A549 treated with CpdA at 1 μM for 4 hours (cell line): ENCODE measurements around the gene IVD. TPM values are rescaled to one million over a fixed set of nuclear protein-coding genes. Genes with fewer than 3 reads are reported as not detected.

Source experiments
- total RNA-seq: library from RNA; stranded (reverse); fragments of 200-300 nt; extraction: Qiagen RNA extraction; gene quantifications from 5 replicates; pipeline ENCODE4 v1.2.3, GENCODE V29; 2022; ENCODE audit warnings: low read depth

IVD gene
- 12.6 to 14.4 TPM (median 13.2 TPM) in 5 replicates for total RNA-seq

GRCh38 chr15:40405501-40406381, at the start of gene IVD:
IVD (plus strand) TSS chr15:40405795; CDS start chr15:40405828, 33 bp downstream.

GRCh38 chr15:40357723-40358470, 47.7 kb upstream of the IVD start, which contains the start of gene DISP2:
DISP2 (plus strand) TSS chr15:40358219; CDS start chr15:40358322, 103 bp downstream.

GRCh38 chr15:40382580-40383456, 22.8 kb upstream of the IVD start, which contains the start of gene KNSTRN:
KNSTRN (plus strand) TSS chr15:40382721; CDS start chr15:40382836, 115 bp downstream.

GRCh38 chr15:40440743-40441564, 35.4 kb downstream of the IVD start, which contains the start of gene BAHD1:
BAHD1 (plus strand) TSS chr15:40440953; CDS start chr15:40458465, 17,512 bp downstream.

GRCh38 chr15:40470423-40471104, 65.0 kb downstream of the IVD start, which contains the start of gene CHST14:
CHST14 (plus strand) TSS chr15:40470984; CDS start chr15:40471214, 230 bp downstream.

Other genes starting within 250 kb of the IVD start
- gene BUB1B, start 244.7 kb upstream of the IVD start, total RNA-seq, result 28.2 to 33.9 TPM (median 30.0 TPM) in 5 replicates
- 0.19 to 0.47 TPM (median 0.30 TPM) in 4 of 5 replicates, not detected in the other for gene PAK6, start 166.7 kb upstream of the IVD start, total RNA-seq
- gene ANKRD63, start 122.7 kb upstream of the IVD start, total RNA-seq, result 0.19 to 0.42 TPM (median 0.32 TPM) in 4 of 5 replicates, not detected in the other
- gene PLCB2, start 97.9 kb upstream of the IVD start, total RNA-seq, result 0.27 to 1.3 TPM (median 0.48 TPM) in 5 replicates
- 5.2 to 6.4 TPM (median 6.1 TPM) in 5 replicates for gene INAFM2, start 82.1 kb upstream of the IVD start, total RNA-seq
- 14.7 to 20.5 TPM (median 17.0 TPM) in 5 replicates for gene CCDC9B, start 64.9 kb upstream of the IVD start, total RNA-seq
- gene PHGR1, start 54.8 kb upstream of the IVD start, total RNA-seq, result not detected in 5 replicates
- gene DISP2, start 47.6 kb upstream of the IVD start, total RNA-seq, result 0.64 to 1.7 TPM (median 1.4 TPM) in 5 replicates
- 40.0 to 50.7 TPM (median 45.3 TPM) in 5 replicates for gene KNSTRN, start 23.1 kb upstream of the IVD start, total RNA-seq
- gene BAHD1, start 35.2 kb downstream of the IVD start, total RNA-seq, result 10.5 to 12.7 TPM (median 11.5 TPM) in 5 replicates
- 15.1 to 21.7 TPM (median 19.6 TPM) in 5 replicates for gene CHST14, start 65.2 kb downstream of the IVD start, total RNA-seq
- gene CCDC32, start 159.2 kb downstream of the IVD start, total RNA-seq, result 16.4 to 30.1 TPM (median 17.1 TPM) in 5 replicates
- gene RPUSD2, start 163.5 kb downstream of the IVD start, total RNA-seq, result 14.3 to 16.8 TPM (median 15.6 TPM) in 5 replicates
- gene KNL1, start 188.5 kb downstream of the IVD start, total RNA-seq, result 5.0 to 10.1 TPM (median 7.3 TPM) in 5 replicates